ENCODE data around the gene ACBD6. TPM values are rescaled to one million over a fixed set of nuclear protein-coding genes. Genes with fewer than 3 reads are reported as not detected.

Gene ACBD6
- total RNA-seq, result 10 to 100 TPM; 26.4 to 34.6 (median 31.5) TPM

- no peak for TF ChIP-seq CTCF (IDR thresholded peaks at IDR 0.05; ENCODE audit: low read depth)
Observed at GRCh38 chr1:180502361-180503279, at the start of gene ACBD6. Gene ACBD6, minus strand, starts transcription at chr1:180502577. Its CDS starts 311 bp downstream, at chr1:180502266.

- TF ChIP-seq CTCF (IDR thresholded peaks at IDR 0.05; ENCODE audit: low read depth), result no peak
Observed at GRCh38 chr1:180551997-180552396, 49.6 kb upstream of the ACBD6 start.

GRCh38 chr1:180550241-180550640 is 47.9 kb upstream of the ACBD6 start:
- no peak for TF ChIP-seq CTCF (IDR thresholded peaks at IDR 0.05; ENCODE audit: low read depth)

- no peak for TF ChIP-seq CTCF (IDR thresholded peaks at IDR 0.05; ENCODE audit: low read depth)
Observed at GRCh38 chr1:180548686-180549317, 46.4 kb upstream of the ACBD6 start.

- no peak for TF ChIP-seq CTCF (IDR thresholded peaks at IDR 0.05; ENCODE audit: low read depth)
Observed at GRCh38 chr1:180545991-180546390, 43.6 kb upstream of the ACBD6 start.

GRCh38 chr1:180544050-180544449 is 41.7 kb upstream of the ACBD6 start:
- TF ChIP-seq CTCF (IDR thresholded peaks at IDR 0.05; ENCODE audit: low read depth), result no peak

GRCh38 chr1:180542838-180543145 is 40.4 kb upstream of the ACBD6 start:
- TF ChIP-seq CTCF (IDR thresholded peaks at IDR 0.05; ENCODE audit: low read depth), result no peak
